ENCODE measurements around the gene EARS2. TPM values are rescaled to one million over a fixed set of nuclear protein-coding genes. Genes with fewer than 3 reads are reported as not detected.

The EARS2 gene
- total and polyA plus RNA-seq, 2 of the 4 experiments (the other 2 are of a cell fraction) = 28.1 to 37.8 TPM

- CTCF ChIA-PET = no interaction called here
- DNase-seq = no peak
- no peaks in the 10 kb centered on the region for H3K9me3 ChIP-seq (ENCODE audit: control insufficient read depth, insufficient read depth, low read length)
Observed at GRCh38 chr16:23549938-23550337, 7.2 kb downstream of the EARS2 start.

More at GRCh38 chr16:23549938-23550337, 7.2 kb downstream of the EARS2 start:
- Histone ChIP-seq H3K14ac (replicated peaks; ENCODE audit: low read depth, low read length) (no peak overlapping the region), H4K8ac (ENCODE audit: low read depth in 2 of 2, low read length in 2 of 2) (no peak overlapping the region), H2AK5ac (ENCODE audit: low read depth, low read length) (no peak overlapping the region), H3K36me3 (ENCODE audit: control insufficient read depth, insufficient read depth, low read length) (peaks cover 53% of the 10 kb centered on the region), H3K4me3 (ENCODE audit: insufficient read depth, low read depth, low read length) (no peak overlapping the region), H3K18ac (ENCODE audit: low read depth, low read length) (no peak overlapping the region), H3K4ac (ENCODE audit: low read depth, low read length) (no peak overlapping the region), H2BK120ac (ENCODE audit: low read depth, low read length) (no peak overlapping the region), H3K23ac (ENCODE audit: low read depth, low read length) (no peak overlapping the region), H2AFZ (replicated peaks; ENCODE audit: low read length, poor library complexity) (no peak overlapping the region), H3K4me1 (ENCODE audit: control insufficient read depth, insufficient read depth, low read length) (no peaks in the 10 kb centered on the region), H3K79me1 (ENCODE audit: low read depth in 1 of 2, low read length in 2 of 2) (peaks cover 0 to 16% of the 10 kb centered on the region in 2 experiments; a peak in 3 of 4 replicates), H2BK20ac (ENCODE audit: low read depth, low read length) (no peak overlapping the region), H3K27me3 (ENCODE audit: control insufficient read depth, insufficient read depth, low read length) (no peaks in the 10 kb centered on the region), H3K27ac (ENCODE audit: insufficient read depth, low read length) (no peak overlapping the region), H4K20me1 (ENCODE audit: insufficient read depth, low read length) (no peaks in the 10 kb centered on the region), H3K9ac (ENCODE audit: low read depth, low read length) (no peak overlapping the region), H3K9me1 (ENCODE audit: insufficient read depth, low read length) (no peaks in the 10 kb centered on the region), H2BK5ac (ENCODE audit: low read depth, low read length, poor library complexity, severe bottlenecking) (no peak overlapping the region), H2AK9ac (replicated peaks; ENCODE audit: low read depth, low read length, poor library complexity) (no peak overlapping the region), H4K91ac (ENCODE audit: insufficient read depth, low read depth, low read length) (no peak overlapping the region), H3K4me2 (ENCODE audit: low read depth, low read length) (no peak overlapping the region), H3K56ac (ENCODE audit: extremely low read depth, insufficient read depth, low read length) (no peak overlapping the region), H4K5ac (ENCODE audit: low read depth, low read length) (no peak overlapping the region), H2BK15ac (ENCODE audit: low read depth, low read length) (no peak overlapping the region)
- dilution Hi-C loops (cut with HindIII; ENCODE audit: low sequenced_read_pairs, unreplicated experiment) (no loop called here), intact Hi-C loops (cut with micrococcal nuclease) (no loop called here), in situ Hi-C loops (cut with MboI; ENCODE audit: low sequenced_read_pairs) (no loop called here)
- TF ChIP-seq NFE2L2 (IDR thresholded peaks at IDR 0.05; ENCODE audit: low read depth, low read length) (no peak), MAFK (IDR thresholded peaks at IDR 0.05; ENCODE audit: low read depth, low read length) (no peak), CEBPB (IDR thresholded peaks at IDR 0.05; ENCODE audit: low read depth, low read length) (no peak), CHD1 (IDR thresholded peaks at IDR 0.05; ENCODE audit: low read depth, low read length) (no peak), RFX5 (IDR thresholded peaks at IDR 0.05; ENCODE audit: low read depth, low read length) (no peak), POLR2A (IDR thresholded peaks at IDR 0.05; ENCODE audit: low read depth, low read length) (no peak), RAD21 (IDR thresholded peaks at IDR 0.05; ENCODE audit: low read length) (no peak), MAZ (IDR thresholded peaks at IDR 0.05; ENCODE audit: borderline replicate concordance, low read depth, low read length) (no peak)
- BruUV-seq (replicated peaks) = no TSS peak
- WGBS, 2 experiments (ENCODE audit: extremely low coverage in 2 of 2, insufficient read length in 1 of 2) = no CpG with 5 or more reads among the region's 5 CpGs
- no peak for ATAC-seq (ENCODE audit: low read depth)
- POLR2A ChIA-PET (ENCODE audit: unreplicated experiment) = no interaction called here
